Activated B cell treated with CpG ODN at 0.5 μM for 24 hours (primary cell): ENCODE measurements around the gene KCND3. TPM values are rescaled to one million over a fixed set of nuclear protein-coding genes. Genes with fewer than 3 reads are reported as not detected.
A peak's percentile ranks its signal among the peaks of the same experiment; 100 is the strongest.

Source experiments
- ATAC-seq: fragments of 200-7000 bp; cut with Tn5 transposase; one replicate; pipeline ENCODE4 v1.10.0; 2021; ENCODE audit warnings: low read depth, mild to moderate bottlenecking, moderate library complexity
- CTCF ChIA-PET: fragments of 350-600 bp; sonication (Branson Sonifier 250); formaldehyde crosslinking; loops from one replicate; lab custom pipeline; 2021; ENCODE audit warnings: antibody characterized with exemption; lab: Charles Lee
- POLR2A ChIA-PET: fragments of 350-600 bp; sonication (Branson Sonifier 250); formaldehyde crosslinking; loops from one replicate; lab custom pipeline; 2021; ENCODE audit warnings: antibody characterized with exemption; lab: Charles Lee
- DNase-seq: peaks from one replicate; pipeline ENCODE4 v3.0.0; 2022
- H3K27ac Mint-ChIP-seq: one replicate; pipeline ENCODE4 v1.8.0; 2020; ENCODE audit warnings: mixed read lengths
- H3K27me3 Mint-ChIP-seq: one replicate; pipeline ENCODE4 v1.8.0; 2021; ENCODE audit warnings: mixed read lengths
- H3K36me3 Mint-ChIP-seq: one replicate; pipeline ENCODE4 v1.8.0; 2021; ENCODE audit warnings: low read depth, mixed read lengths
- H3K4me1 Mint-ChIP-seq: one replicate; pipeline ENCODE4 v1.8.0; 2021; ENCODE audit warnings: mixed read lengths
- H3K4me3 Mint-ChIP-seq: one replicate; pipeline ENCODE4 v1.8.0; 2020; ENCODE audit warnings: mild to moderate bottlenecking, mixed read lengths
- H3K9me3 Mint-ChIP-seq: one replicate; pipeline ENCODE4 v1.8.0; 2020; ENCODE audit warnings: mixed read lengths
- intact Hi-C: fragments of 100-400 bp; cut with micrococcal nuclease; formaldehyde crosslinking; loops from one replicate; pipeline ENCODE4 v1.15.1; 2024
- total RNA-seq: library from RNA; stranded (reverse); gene quantifications from 2 replicates; pipeline ENCODE4 v1.2.3, GENCODE V29; 2022
- TF ChIP-seq, protein P1 (sequence below): fragments of 200-600 bp; IDR thresholded peaks from one replicate; pipeline ENCODE4 v1.8.0; 2022; ENCODE audit warnings: antibody characterized with exemption, mild to moderate bottlenecking

The KCND3 gene
- total RNA-seq, 1 donor from 2014 or later, result 0.04 TPM

DNA sequence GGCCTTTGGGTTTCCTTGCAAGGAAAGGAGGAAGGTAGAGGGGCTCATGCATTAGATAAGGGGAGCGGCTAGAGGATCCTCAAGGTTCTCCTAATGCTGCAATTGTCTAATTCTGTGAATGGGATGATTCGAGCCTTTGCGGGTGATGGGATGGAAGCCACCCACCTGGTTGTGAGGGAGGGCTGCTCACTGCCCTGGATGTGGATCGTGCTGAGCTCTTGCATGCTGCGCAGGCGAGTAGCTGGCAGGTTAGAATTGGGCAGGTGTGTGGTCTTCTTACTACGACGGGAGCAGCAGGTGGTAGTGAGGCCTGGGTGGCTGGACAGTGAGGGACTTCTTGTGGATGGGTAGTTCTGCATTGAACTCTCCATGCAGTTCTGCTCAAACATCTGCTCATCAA lies 212.6 kb downstream of the KCND3 start:
- H3K27me3 Mint-ChIP-seq, result no peaks in the 10 kb centered on the region
- TF ChIP-seq, protein P1, sequence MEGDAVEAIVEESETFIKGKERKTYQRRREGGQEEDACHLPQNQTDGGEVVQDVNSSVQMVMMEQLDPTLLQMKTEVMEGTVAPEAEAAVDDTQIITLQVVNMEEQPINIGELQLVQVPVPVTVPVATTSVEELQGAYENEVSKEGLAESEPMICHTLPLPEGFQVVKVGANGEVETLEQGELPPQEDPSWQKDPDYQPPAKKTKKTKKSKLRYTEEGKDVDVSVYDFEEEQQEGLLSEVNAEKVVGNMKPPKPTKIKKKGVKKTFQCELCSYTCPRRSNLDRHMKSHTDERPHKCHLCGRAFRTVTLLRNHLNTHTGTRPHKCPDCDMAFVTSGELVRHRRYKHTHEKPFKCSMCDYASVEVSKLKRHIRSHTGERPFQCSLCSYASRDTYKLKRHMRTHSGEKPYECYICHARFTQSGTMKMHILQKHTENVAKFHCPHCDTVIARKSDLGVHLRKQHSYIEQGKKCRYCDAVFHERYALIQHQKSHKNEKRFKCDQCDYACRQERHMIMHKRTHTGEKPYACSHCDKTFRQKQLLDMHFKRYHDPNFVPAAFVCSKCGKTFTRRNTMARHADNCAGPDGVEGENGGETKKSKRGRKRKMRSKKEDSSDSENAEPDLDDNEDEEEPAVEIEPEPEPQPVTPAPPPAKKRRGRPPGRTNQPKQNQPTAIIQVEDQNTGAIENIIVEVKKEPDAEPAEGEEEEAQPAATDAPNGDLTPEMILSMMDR, result no peak
- H3K4me3 Mint-ChIP-seq, result no peak overlapping the region
- H3K27ac Mint-ChIP-seq, result no peak overlapping the region
- H3K9me3 Mint-ChIP-seq, result no peaks in the 10 kb centered on the region
- POLR2A ChIA-PET, result no interaction called here
- no peak for ATAC-seq
- CTCF ChIA-PET, result no interaction called here
- intact Hi-C loops, result no loop called here
- no peak for DNase-seq
- H3K4me1 Mint-ChIP-seq, result no peaks in the 10 kb centered on the region
- H3K36me3 Mint-ChIP-seq, result no peaks in the 10 kb centered on the region

- no peak for ATAC-seq
- H3K4me3 Mint-ChIP-seq, result no peak overlapping the region
- no peaks in the 10 kb centered on the region for H3K9me3 Mint-ChIP-seq
- ChIA-PET POLR2A (no interaction called here), CTCF (no interaction called here)
- no peaks in the 10 kb centered on the region for H3K36me3 Mint-ChIP-seq
- no peak for DNase-seq
- no peak overlapping the region for H3K27ac Mint-ChIP-seq
- intact Hi-C loops, result no loop called here
- H3K27me3 Mint-ChIP-seq, result no peaks in the 10 kb centered on the region
- TF ChIP-seq, protein P1, result no peak
- H3K4me1 Mint-ChIP-seq, result no peaks in the 10 kb centered on the region
Observed at GRCh38 chr1:111776391-111776790, 213.1 kb downstream of the KCND3 start.

- CTCF ChIA-PET, result no interaction called here
- no peak overlapping the region for H3K4me3 Mint-ChIP-seq
- H3K36me3 Mint-ChIP-seq, result no peaks in the 10 kb centered on the region
- no peak for DNase-seq
- POLR2A ChIA-PET, result no interaction called here
- intact Hi-C loops, result no loop called here
- no peak overlapping the region for H3K27ac Mint-ChIP-seq
- TF ChIP-seq, protein P1, result no peak
- no peaks in the 10 kb centered on the region for H3K9me3 Mint-ChIP-seq
- ATAC-seq, result no peak
- no peaks in the 10 kb centered on the region for H3K27me3 Mint-ChIP-seq
- no peaks in the 10 kb centered on the region for H3K4me1 Mint-ChIP-seq
Observed at GRCh38 chr1:111775966-111776365, 213.5 kb downstream of the KCND3 start.

DNA sequence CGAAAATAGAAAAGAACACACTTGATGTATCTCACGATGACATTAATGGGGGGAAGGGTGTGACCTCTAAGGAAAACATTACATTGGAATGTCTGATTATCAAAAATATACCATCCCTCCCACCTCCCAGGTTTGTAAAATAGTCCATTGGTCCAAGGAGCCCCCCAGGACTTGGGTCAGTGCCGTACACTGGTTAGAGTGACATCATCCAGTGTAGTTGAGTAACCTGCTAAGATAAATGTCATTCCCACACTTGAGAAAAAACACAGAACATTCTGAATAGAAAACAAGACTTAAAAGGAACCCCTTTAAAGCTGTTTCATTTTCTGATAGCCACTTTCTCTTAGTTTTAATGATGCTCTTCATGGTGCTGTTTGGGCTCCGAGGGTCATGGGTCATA lies 218.6 kb downstream of the KCND3 start:
- H3K9me3 Mint-ChIP-seq, result no peaks in the 10 kb centered on the region
- no peaks in the 10 kb centered on the region for H3K27me3 Mint-ChIP-seq
- H3K4me1 Mint-ChIP-seq, result no peaks in the 10 kb centered on the region
- no peak overlapping the region for H3K27ac Mint-ChIP-seq
- TF ChIP-seq, protein P1, result no peak
- ChIA-PET CTCF (interaction anchor here (0.8 to 1.0 kb wide), 2 partner anchors 56 to 289 kb away, joined by 3 to 4 read pairs; no protein-coding TSS in a partner anchor), POLR2A (no interaction called here)
- intact Hi-C loops, result no loop called here
- ATAC-seq, result no peak
- no peak overlapping the region for H3K4me3 Mint-ChIP-seq
- DNase-seq, result no peak
- peaks cover 37% of the 10 kb centered on the region for H3K36me3 Mint-ChIP-seq

GRCh38 chr1:111769517-111770146 lies 219.8 kb downstream of the KCND3 start:
- intact Hi-C loops, result loop anchor here (1.0 to 2.0 kb wide), 7 partner anchors 14 to 987 kb away; partner anchors contain the start of gene DDX20
- no peak overlapping the region for H3K27ac Mint-ChIP-seq
- ATAC-seq (peak; percentile 58), DNase-seq (no peak)
- TF ChIP-seq, protein P1, result no peak
- POLR2A ChIA-PET, result interaction anchor here (1.0 to 1.7 kb wide), 2 partner anchors 55 to 262 kb away, joined by 4 to 5 read pairs; no protein-coding TSS in a partner anchor
- no peaks in the 10 kb centered on the region for H3K27me3 Mint-ChIP-seq
- H3K4me3 Mint-ChIP-seq, result no peak overlapping the region
- peaks cover 50% of the 10 kb centered on the region for H3K36me3 Mint-ChIP-seq
- no peaks in the 10 kb centered on the region for H3K4me1 Mint-ChIP-seq
- CTCF ChIA-PET, result interaction anchor here (0.7 to 5.5 kb wide), 24 partner anchors 9 to 739 kb away, joined by 3 to 86 read pairs (median 5); partner anchors contain the start of gene WDR77
- no peaks in the 10 kb centered on the region for H3K9me3 Mint-ChIP-seq
